HFF-Myc (cell line): Measurements from ENCODE around the gene MIB2.

ENCODE experiments used
- DNase-seq: peaks from one replicate; pipeline ENCODE4 v3.0.0-alpha.2; 2011; ENCODE audit warnings: low read depth; ENCODE audit errors: extremely low read depth
- H3K4me3 ChIP-seq: replicated peaks from 2 replicates; pipeline ENCODE4 v1.5.1; 2011; ENCODE audit warnings: low read depth, mild to moderate bottlenecking, control low read depth, low read length
- CTCF ChIP-seq: IDR thresholded peaks from 2 replicates; pipeline ENCODE4 v1.5.1; 2012; ENCODE audit warnings: mild to moderate bottlenecking, low read depth, low read length, control low read depth; ENCODE audit errors: missing control alignments

Gene MIB2

GRCh38 chr1:1602968-1603506 lies 12.3 kb upstream of the MIB2 start:
- TF ChIP-seq CTCF, result no peak
- H3K4me3 ChIP-seq, result no peak overlapping the region
- no peak for DNase-seq

DNA sequence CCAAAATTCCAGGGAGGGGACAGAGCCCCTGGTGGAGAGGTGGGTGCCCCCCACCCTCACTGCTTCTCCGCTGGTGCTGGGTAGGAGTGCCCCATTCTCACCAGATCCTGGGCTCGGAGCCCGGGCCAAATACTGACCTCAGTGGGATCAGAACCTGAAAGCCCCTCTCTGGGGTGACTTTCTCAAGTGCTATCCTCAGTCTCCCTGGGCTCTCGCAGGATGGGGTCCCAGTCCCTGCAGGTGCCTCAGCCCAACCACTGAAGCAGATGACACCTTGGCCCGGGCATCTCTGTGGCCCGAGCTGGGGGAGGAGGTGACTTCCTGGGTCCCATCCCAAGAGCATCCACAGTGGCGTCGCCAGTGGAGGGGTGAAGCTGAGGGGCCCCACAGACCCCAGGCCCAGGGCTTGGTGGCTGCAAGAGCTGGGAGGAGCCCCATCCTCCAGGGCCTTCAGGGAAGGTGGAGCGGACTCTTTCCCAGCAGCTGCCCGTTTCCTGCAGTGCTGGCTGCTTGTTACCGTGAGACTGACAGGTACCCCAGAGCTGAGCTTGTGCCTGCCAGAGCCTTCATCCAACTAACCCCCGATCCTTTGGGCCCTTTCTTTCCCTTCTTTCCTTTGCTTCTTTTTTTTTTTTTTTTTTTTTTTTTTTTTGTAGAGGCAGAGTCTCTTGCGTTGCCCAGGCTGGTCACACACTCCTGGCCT lies 11.5 kb upstream of the MIB2 start:
- H3K4me3 ChIP-seq, result no peak overlapping the region
- no peak for TF ChIP-seq CTCF
- DNase-seq, result no peak

DNA sequence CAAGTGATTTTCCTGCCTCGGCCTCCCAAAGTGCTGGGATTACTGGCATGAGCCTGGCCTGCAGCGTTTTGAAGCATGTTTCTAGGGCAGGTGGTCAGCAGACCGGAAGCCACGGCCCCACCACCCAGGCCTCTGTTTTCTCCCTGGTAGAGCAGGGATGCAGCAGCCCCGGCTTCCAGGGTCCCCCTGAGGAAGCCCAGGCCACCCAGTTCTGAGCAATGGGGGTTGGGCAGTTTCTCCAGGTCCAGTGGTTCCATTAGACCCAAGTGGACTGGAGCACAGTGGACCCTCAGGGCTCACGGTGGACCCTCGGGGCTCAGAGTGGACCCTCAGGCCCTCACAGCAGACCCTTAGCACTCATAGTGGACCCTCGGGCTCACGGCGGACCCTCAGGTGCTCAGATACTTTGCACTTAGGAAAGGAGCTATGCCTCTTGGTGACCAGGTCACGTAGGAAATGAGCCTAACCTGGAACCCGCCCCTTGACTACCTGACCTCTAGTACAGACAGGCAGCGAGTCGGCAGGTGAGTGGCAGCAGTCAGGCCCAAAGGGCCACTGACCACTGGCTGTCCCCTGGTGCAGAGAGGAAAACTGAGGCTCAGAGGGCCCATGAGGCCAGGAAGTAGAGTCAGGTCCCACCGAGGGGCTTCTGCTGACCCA lies 10.8 kb upstream of the MIB2 start:
- H3K4me3 ChIP-seq, result no peak overlapping the region
- no peak for DNase-seq
- TF ChIP-seq CTCF, result no peak

DNA sequence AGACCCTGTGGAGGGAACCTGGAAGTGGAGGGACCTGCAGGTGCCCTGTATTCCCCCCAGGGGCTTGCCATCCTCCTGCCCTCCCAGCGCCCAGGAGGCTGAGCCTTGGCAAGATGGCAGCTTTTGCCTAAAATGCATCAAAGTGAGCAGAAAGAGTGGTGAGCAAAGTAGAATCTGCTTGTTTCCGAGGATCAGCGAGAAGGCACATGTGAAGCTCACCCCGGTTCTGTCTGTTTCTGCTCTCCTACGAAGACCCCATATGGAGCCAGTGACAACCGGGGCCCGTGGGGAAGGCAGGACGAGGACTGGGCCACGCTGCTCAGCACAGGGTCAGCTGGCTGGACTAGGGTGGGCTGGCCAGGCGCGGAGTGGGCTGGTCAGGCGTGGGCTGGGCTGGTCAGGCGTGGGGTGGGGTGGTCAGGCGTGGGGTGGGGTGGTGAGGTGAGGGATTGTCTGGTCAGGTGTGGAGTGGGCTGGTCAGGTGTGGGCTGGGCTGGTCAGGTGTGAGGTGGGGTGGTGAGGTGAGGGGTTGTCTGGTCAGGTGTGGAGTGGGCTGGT lies 10.2 kb upstream of the MIB2 start:
- no peak for TF ChIP-seq CTCF
- H3K4me3 ChIP-seq, result no peak overlapping the region
- DNase-seq, result no peak

DNA sequence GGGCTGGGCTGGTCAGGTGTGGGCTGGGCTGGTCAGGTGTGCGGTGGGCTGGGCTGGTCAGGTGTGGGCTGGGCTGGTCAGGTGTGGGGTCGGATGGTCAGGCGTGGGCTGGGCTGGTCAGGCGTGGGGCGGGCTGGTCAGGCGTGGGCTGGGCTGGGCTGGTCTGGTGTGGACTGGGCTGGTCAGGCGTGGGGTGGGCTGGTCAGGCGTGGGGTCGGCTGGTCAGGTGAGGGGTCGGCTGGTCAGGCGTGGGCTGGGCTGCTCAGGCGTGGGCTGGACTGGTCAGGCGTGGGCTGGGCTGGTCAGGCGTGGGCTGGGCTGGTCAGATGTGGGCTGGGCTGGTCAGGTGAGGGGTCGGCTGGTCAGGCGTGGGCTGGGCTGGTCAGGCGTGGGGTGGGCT lies 9.6 kb upstream of the MIB2 start:
- no peak overlapping the region for H3K4me3 ChIP-seq
- no peak for TF ChIP-seq CTCF
- no peak for DNase-seq

DNA sequence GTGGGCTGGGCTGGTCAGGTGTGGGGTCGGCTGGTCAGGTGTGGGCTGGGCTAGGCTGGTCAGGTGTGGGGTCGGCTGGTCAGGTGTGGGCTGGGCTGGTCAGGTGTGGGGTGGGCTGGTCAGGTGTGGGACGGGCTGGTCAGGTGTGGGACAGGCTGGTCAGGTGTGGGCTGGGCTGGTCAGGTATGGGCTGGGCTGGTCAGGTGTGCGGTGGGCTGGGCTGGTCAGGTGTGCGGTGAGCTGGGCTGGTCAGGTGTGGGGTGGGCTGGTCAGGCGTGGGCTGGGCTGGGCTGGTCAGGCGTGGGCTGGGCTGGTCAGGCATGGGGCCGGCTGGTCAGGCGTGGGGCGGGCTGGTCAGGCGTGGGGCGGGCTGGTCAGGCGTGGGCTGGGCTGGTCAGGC lies 9.1 kb upstream of the MIB2 start:
- no peak for TF ChIP-seq CTCF
- DNase-seq, result no peak
- no peak overlapping the region for H3K4me3 ChIP-seq
